GM18907 (cell line): ENCODE data around the gene SGK2.
"Not testable (repeated sequence)": the region's sequence is repeated elsewhere in the genome, so short reads cannot be mapped to it uniquely, and the experiment has no call there.

Experiments
- ATAC-seq: cut with Tn5 transposase; IDR thresholded peaks from one replicate; pipeline ENCODE4 v1.9.1; 2021; ENCODE audit warnings: mild to moderate bottlenecking, moderate library complexity; ENCODE audit not compliant: unreplicated experiment

The SGK2 gene

GRCh38 chr20:43563429-43563828 is 4.6 kb downstream of the SGK2 start:
- ATAC-seq = no peak

GRCh38 chr20:43563991-43564390 is 5.2 kb downstream of the SGK2 start:
- no peak for ATAC-seq

GRCh38 chr20:43564455-43564854 is 5.6 kb downstream of the SGK2 start:
- ATAC-seq = no peak

GRCh38 chr20:43564993-43565757 is 6.3 kb downstream of the SGK2 start:
- no peak for ATAC-seq

GRCh38 chr20:43565758-43566104 is 6.9 kb downstream of the SGK2 start:
- ATAC-seq = no peak

- no peak for ATAC-seq
Measured at GRCh38 chr20:43567477-43567876, 8.7 kb downstream of the SGK2 start.

- no peak for ATAC-seq
Measured at GRCh38 chr20:43568706-43569105, 9.9 kb downstream of the SGK2 start.

GRCh38 chr20:43569282-43569681 is 10.5 kb downstream of the SGK2 start:
- no peak for ATAC-seq

- no peak for ATAC-seq
Measured at GRCh38 chr20:43570496-43570895, 11.7 kb downstream of the SGK2 start.

GRCh38 chr20:43571310-43571709 is 12.5 kb downstream of the SGK2 start:
- no peak for ATAC-seq

- no peak for ATAC-seq
Measured at GRCh38 chr20:43571771-43572170, 12.9 kb downstream of the SGK2 start.

GRCh38 chr20:43572891-43573290 is 14.1 kb downstream of the SGK2 start:
- ATAC-seq = no peak

- ATAC-seq = no peak
Measured at GRCh38 chr20:43576108-43576507, 17.3 kb downstream of the SGK2 start.

GRCh38 chr20:43579861-43580793 is 21.3 kb downstream of the SGK2 start:
- ATAC-seq = no peak

GRCh38 chr20:43583133-43583864 is 24.5 kb downstream of the SGK2 start:
- ATAC-seq = no peak

- ATAC-seq = no peak
Measured at GRCh38 chr20:43583982-43584432, 25.2 kb downstream of the SGK2 start.

- no peak for ATAC-seq
Measured at GRCh38 chr20:43584448-43585136, 25.8 kb downstream of the SGK2 start.

GRCh38 chr20:43586641-43587040 is 27.8 kb downstream of the SGK2 start:
- no peak for ATAC-seq

GRCh38 chr20:43588526-43588925 is 29.7 kb downstream of the SGK2 start:
- not testable (repeated sequence) for ATAC-seq

- ATAC-seq = no peak
Measured at GRCh38 chr20:43590036-43590391, 31.2 kb downstream of the SGK2 start.
